Umbilical cord (tissue), 2 donors: ENCODE measurements around the gene CHAC2. TPM values are rescaled to one million over a fixed set of nuclear protein-coding genes. Genes with fewer than 3 reads are reported as not detected.
"Not testable (repeated sequence)": the region's sequence is repeated elsewhere in the genome, so short reads cannot be mapped to it uniquely, and the experiment has no call there.

Experiments
- DNase-seq: peaks from one replicate; pipeline ENCODE4 v3.0.0-alpha.2; 2015; ENCODE audit warnings: low spot score
- total RNA-seq: library from RNA; depleted of rRNA; stranded (reverse); fragments of >200 nt; gene quantifications from one replicate; pipeline ENCODE4 v1.2.3, GENCODE V29; 2014; ENCODE audit warnings: low replicate concordance; ENCODE audit not compliant: insufficient read depth

Gene CHAC2
- total RNA-seq = 2.9 TPM

DNA sequence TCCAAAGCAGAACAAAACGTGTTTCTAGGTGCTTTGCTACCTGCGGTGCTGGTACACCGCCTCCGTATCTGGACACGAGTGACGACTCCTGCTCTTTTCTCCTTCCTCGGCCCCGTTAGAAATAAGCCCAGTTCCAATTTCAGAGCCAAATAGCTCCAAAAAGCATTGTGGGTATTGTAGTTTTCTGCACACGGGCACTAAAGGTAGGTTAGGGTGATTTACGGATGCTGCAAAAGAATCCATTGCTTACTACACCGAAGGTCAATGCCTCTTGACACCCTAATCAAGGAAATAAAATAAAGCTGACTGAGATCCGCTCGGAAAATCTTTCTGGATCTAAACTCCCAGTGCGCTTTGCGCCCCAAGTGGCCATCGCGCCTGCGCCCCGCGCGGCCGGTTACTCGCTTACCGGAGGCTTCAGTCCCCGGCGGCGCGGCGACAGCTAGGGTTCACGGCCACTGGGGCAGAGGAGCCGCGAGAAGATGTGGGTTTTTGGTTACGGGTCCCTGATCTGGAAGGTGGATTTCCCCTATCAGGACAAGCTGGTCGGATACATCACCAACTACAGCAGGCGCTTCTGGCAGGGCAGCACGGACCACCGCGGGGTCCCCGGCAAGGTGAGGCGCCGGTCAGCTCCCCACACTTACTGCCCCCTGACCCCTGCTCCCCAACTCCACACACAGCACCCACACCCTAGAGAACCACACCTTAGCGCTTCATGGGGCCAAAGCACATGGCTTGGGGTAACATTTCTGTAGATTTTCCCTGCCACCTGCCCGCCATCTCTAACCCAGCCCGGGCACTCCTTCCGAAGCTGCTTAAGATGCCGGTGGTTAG, at the start of gene CHAC2:
Gene CHAC2 (plus strand): TSS at position 400 of the 837 bp plus-strand sequence. CDS start 83 bp downstream, at position 483.
- peak; percentile 85 for DNase-seq

- not testable (repeated sequence) for DNase-seq
Measured at GRCh38 chr2:53720944-53721343, 46.7 kb upstream of the CHAC2 start.

GRCh38 chr2:53724536-53724935, 43.1 kb upstream of the CHAC2 start:
- no peak for DNase-seq

DNA sequence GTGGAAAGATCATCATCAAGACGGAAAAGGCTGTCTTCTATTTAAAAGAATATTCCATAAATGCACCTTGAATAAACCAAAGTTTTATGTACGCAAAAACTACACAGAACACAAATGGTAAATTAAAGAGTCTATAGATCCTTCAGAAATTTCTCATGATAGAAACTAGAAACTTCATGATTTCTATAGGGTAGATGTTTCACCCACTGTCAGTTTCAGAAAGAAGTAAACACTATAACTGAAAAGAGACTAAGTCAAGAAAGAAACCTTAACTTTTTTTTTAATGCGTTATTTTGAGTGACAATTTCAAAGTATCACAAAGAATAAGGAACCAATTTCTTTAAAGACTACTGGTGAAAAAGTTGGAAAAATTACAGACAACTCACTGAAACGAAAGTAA, 41.9 kb upstream of the CHAC2 start:
- no peak for DNase-seq

DNA sequence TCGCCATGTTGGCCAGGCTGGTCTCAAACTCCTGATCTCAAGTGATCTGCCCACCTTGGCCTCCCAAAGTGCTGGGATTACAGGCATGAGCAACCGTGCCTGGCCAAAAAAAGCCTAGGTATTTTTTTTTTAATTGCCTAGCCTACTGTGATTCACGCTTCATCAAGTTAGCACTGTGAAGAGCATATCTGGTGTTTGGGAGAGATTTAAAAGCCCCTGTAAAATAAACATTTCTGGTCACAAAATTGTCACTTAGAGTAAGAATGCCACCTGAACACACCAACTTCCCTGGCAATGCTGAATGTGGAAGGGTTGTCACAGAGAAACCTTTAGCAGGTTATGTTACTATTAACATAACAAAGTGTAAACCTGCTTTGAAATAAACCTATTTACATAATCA, 39.7 kb upstream of the CHAC2 start:
- no peak for DNase-seq

- DNase-seq = no peak
Measured at GRCh38 chr2:53729143-53729762, 38.4 kb upstream of the CHAC2 start.

DNA sequence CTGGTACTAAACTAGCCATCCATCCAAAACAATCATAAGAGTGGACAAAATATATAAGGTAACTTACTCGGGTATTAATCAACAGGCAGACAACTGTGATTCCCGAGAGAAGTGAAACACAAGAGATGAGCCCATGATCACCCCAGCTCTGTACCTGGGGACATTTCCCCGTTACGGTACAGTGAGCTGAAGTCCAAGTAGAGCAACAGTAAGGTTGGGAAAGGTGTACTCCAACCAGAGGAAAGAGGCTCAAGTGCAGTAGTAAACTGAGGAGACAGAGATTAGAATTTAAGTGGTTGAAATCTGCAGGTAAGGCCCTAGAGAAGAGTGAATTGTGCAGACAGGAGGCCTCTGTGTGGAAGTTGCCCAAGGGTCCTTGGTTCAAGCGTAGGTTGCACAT, 30.5 kb upstream of the CHAC2 start:
- DNase-seq = no peak

DNA sequence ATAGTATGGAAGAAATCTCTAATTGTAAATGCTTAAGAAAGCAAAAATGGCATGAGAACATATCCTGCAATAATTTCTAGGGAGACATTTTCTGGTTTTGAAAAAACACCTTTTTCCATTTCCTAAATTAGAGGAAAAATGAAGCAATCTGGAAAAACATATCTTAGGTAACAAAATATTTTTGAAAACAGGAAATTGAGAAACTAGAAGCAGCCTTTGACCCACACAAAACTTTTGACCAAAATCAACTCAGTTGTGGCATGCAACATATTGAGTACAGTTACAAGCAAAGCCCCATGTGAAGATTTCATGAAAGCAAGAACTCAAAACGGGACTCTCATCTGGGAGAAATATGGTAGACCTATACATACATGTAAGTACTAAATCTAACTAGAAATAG, 28.6 kb upstream of the CHAC2 start:
- no peak for DNase-seq

DNA sequence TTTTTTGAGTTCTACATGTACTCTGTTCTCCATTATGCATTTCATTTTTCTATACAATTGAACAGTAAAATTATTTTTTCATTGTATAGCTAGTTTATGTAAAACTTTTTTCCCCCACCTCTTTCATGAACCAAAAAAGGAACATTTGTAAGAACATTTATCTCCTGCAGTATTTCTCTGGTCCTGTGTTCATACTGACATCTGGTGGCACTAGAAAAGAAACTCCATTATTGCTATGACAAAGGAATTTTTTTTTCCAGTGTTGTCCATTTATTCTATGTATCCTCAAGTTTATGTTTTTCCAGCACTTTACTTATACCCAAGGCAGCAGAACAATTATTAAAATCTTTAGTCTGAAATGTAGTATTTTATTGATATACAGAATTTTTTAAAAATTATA, 27.4 kb upstream of the CHAC2 start:
- DNase-seq = peak; percentile 48

- DNase-seq = no peak
Measured at GRCh38 chr2:53744395-53745065, 23.1 kb upstream of the CHAC2 start.

DNA sequence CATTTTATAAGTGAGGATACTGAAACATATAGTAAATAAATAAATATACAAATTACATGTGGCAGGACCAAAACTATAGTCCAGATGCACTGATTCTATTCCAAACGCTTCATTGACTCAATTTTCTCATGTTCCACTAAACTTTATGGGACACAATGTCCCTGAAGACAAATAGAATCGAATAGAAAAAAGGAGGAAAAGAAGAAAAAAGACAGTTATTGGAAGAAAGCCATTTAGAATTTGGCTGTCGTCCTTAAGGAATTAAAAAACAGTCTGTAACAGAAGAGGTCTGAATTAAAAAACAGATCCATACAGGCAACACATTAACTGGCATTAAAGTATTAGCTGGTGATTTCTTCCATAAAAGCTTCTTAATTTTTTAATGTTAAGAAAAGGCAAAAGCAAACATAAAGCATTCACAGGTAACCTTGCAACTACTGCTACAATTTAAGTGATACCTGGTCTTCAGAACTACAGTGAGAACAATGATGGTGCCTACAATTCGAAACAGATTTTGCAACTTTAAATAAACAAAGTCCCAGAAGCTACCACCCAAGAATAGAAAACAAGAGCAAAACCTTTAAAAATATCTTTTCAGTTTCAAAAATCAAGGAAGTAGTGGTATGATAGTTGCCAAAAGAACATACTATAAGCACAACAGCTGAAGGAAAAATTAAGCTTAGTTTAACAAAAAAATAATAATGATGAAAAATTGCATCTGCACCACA, 17.4 kb upstream of the CHAC2 start:
- no peak for DNase-seq

DNA sequence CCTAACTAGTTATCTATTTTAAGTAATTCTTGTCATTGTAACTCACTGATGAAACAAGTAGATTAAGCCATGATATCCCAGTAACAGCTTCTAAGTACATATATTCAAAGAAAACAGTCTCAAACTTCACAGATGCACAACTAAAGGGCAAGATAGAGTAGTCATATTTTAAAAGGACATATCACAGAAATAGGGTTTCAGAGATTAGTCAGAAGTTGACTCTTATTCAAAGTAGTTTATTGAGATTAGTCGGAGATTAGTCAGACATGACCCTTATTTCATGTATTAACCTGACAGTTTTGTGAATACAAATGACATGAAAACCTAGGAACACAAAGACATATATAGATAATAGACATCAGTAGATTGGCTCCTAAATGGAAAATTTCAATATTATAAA, 15.9 kb upstream of the CHAC2 start:
- no peak for DNase-seq

DNA sequence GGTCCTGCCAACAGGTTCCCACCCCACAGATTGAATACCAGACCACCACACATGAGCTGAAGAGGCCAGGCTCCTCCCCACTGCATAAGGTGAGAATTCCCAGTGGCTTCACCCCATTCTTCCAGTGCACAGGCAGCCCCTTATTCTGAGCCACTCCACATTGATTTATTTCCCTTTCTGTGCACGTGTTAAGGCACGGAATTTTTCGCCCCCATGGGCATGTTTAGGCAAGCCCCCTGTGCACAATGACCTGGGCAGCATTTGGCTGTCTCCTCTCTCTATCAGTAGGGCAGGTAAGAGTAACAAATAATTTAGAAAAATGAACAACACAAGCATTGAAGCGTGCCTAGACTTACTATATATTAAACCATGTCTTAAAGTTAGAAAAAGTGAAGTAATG, 15.2 kb upstream of the CHAC2 start:
- peak; percentile 3 for DNase-seq

DNA sequence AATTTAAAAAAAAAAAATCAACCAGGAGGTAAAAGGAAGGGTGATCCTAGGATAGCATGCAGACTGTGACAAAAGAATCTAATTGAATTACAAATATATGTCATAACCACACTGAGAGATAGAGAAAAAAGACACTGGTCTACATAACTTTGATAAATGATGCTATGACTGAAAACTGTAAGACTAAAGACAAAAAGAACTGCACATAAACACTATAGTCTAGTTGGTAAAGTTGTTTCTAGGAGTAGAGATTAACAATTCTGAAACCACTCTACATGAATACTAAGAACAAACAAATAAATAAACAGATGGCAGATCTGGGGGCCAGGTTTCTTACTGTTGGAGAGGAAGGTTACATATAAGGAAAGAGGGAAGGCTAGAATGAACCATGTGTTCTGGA, 14.6 kb upstream of the CHAC2 start:
- no peak for DNase-seq

GRCh38 chr2:53755121-53755520, 12.5 kb upstream of the CHAC2 start:
- no peak for DNase-seq

GRCh38 chr2:53756644-53757043, 11.0 kb upstream of the CHAC2 start:
- no peak for DNase-seq

- not testable (repeated sequence) for DNase-seq
Measured at GRCh38 chr2:53757206-53757605, 10.4 kb upstream of the CHAC2 start.

DNA sequence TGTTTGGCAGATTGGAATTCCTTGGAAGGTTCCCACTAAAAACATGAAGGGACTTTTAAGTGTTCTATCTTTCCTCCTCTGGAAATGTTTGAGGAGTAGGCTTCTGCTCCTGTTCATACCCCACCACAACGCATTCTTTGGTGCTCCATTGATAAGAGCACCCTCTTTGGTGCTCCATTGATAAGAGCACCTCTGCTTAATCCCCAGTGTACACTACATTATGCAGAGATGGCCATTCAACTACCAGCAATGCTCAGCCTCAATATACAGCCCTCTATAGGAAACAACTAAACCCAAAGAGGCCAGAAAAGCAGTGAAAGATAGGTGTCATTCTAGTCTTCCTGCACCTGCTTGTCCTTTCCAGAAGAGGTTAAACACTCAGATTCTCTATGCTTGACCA, 1.8 kb upstream of the CHAC2 start:
- DNase-seq = no peak

DNA sequence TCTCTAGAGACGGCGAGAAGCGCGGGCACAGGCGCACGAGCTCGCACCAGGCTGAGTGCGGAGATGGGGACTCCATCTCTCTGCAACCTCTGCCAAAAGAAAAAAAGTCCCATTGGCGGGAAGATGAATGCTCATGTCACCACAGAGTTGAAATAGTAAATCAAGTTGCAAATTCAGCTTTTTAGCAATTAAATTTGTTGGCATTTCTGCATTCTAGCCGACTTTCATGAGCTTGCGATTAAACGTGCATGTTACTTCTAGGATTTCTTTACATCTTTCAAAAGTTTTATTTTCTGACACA, 588 bp downstream of the CHAC2 start:
- no peak for DNase-seq

GRCh38 chr2:53769318-53769945, 1.8 kb downstream of the CHAC2 start:
- DNase-seq = no peak

GRCh38 chr2:53770264-53770663, 2.7 kb downstream of the CHAC2 start:
- no peak for DNase-seq

GRCh38 chr2:53777134-53777533, 9.5 kb downstream of the CHAC2 start:
- no peak for DNase-seq
